Duodenal mucosa (tissue), 2 donors: Measurements from ENCODE around the gene RPL11.
"Not testable (repeated sequence)": the region's sequence is repeated elsewhere in the genome, so short reads cannot be mapped to it uniquely, and the experiment has no call there.

Source experiments
- H3K27ac ChIP-seq: one replicate; pipeline ENCODE4 v1.7.0; 2013; ENCODE audit warnings: low read depth, low read length
- H3K27me3 ChIP-seq, 2 donors: one replicate each; pipeline ENCODE4 v1.7.0; 2013; ENCODE audit warnings: low read length in 2 of 2, control low read depth in 1 of 2; ENCODE audit not compliant: insufficient read depth in 2 of 2, control insufficient read depth in 1 of 2
- H3K36me3 ChIP-seq, 2 donors: one replicate each; pipeline ENCODE4 v1.7.0; 2013; ENCODE audit warnings: low read length in 2 of 2, control low read depth in 1 of 2; ENCODE audit not compliant: insufficient read depth in 2 of 2, control insufficient read depth in 1 of 2
- H3K4me1 ChIP-seq, 2 donors: one replicate each; pipeline ENCODE4 v1.7.0; 2013; ENCODE audit warnings: low read length in 2 of 2, control low read depth in 1 of 2; ENCODE audit not compliant: insufficient read depth in 2 of 2, control insufficient read depth in 1 of 2
- H3K4me3 ChIP-seq, 2 donors: one replicate each; pipeline ENCODE4 v1.7.0; 2013; ENCODE audit warnings: low read length in 2 of 2, low read depth in 1 of 2
- H3K9ac ChIP-seq, 2 donors: one replicate each; pipeline ENCODE4 v1.7.0; 2013; ENCODE audit warnings: low read length in 2 of 2, low read depth in 1 of 2
- H3K9me3 ChIP-seq, 2 donors: one replicate each; pipeline ENCODE4 v1.7.0; 2013; ENCODE audit warnings: low read length in 2 of 2, control low read depth in 1 of 2; ENCODE audit not compliant: control insufficient read depth in 1 of 2

Gene RPL11

GRCh38 chr1:23722652-23723051 lies 31.0 kb downstream of the RPL11 start:
- H3K27ac ChIP-seq, result no peak overlapping the region
- no peak overlapping the region for H3K9ac ChIP-seq
- H3K27me3 ChIP-seq, result no peaks in the 10 kb centered on the region
- peaks cover 9 to 10% of the 10 kb centered on the region in 2 donors for H3K4me1 ChIP-seq
- H3K36me3 ChIP-seq, result no peaks in the 10 kb centered on the region
- no peak overlapping the region for H3K4me3 ChIP-seq
- no peaks in the 10 kb centered on the region for H3K9me3 ChIP-seq

DNA sequence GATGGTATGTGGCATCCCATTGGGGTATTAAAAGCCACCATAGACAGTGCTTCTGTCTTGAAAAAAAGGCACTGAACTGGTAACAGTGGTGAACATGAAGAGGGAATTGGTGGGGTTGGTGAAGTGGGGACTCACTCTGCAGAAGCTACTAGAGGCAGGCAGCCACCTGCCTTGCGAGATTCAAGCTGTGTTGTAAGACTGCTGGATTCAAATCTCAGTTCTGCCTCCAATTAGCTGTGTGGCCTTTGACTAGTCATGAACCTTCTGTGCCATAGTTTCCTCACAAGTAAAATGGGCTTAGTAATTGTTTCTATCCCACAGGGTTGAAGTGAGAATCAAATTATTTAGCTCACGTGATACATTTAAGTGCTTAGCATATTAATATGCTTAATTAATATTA lies 35.1 kb downstream of the RPL11 start:
- peaks cover 14 to 16% of the 10 kb centered on the region in 2 donors for H3K4me1 ChIP-seq
- no peak overlapping the region for H3K9ac ChIP-seq
- H3K27ac ChIP-seq, result no peak overlapping the region
- H3K4me3 ChIP-seq, result no peak overlapping the region
- no peaks in the 10 kb centered on the region for H3K36me3 ChIP-seq
- no peaks in the 10 kb centered on the region for H3K27me3 ChIP-seq
- no peaks in the 10 kb centered on the region for H3K9me3 ChIP-seq

DNA sequence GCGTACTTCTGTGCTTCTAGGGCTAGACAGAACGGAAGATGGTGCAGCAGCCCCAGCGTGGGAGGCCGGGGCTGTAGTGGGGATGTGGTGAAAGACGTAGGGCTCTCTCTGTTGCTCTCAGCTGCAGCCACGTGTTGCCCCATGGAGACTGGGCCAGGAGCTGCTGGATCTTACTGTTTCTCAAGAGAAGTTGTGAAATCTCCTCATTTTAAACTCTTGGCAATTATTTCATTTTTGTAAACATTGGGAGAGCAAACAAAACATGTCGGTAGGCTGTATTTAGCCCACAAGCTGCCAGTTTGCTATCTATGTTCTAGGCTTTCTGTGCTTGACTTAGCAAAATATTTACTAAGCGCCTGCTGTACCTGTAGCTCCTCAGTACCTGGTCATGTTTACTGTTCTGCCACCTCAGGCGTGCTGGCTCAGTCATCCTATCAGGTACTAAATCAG lies 35.8 kb downstream of the RPL11 start:
- Histone ChIP-seq H3K27me3 (no peaks in the 10 kb centered on the region), H3K4me1 (peaks cover 14 to 16% of the 10 kb centered on the region in 2 donors), H3K36me3 (no peaks in the 10 kb centered on the region), H3K9ac (no peak overlapping the region), H3K9me3 (no peaks in the 10 kb centered on the region), H3K4me3 (peak overlapping the region in 1 of 2 donors; percentile 6), H3K27ac (no peak overlapping the region)

DNA sequence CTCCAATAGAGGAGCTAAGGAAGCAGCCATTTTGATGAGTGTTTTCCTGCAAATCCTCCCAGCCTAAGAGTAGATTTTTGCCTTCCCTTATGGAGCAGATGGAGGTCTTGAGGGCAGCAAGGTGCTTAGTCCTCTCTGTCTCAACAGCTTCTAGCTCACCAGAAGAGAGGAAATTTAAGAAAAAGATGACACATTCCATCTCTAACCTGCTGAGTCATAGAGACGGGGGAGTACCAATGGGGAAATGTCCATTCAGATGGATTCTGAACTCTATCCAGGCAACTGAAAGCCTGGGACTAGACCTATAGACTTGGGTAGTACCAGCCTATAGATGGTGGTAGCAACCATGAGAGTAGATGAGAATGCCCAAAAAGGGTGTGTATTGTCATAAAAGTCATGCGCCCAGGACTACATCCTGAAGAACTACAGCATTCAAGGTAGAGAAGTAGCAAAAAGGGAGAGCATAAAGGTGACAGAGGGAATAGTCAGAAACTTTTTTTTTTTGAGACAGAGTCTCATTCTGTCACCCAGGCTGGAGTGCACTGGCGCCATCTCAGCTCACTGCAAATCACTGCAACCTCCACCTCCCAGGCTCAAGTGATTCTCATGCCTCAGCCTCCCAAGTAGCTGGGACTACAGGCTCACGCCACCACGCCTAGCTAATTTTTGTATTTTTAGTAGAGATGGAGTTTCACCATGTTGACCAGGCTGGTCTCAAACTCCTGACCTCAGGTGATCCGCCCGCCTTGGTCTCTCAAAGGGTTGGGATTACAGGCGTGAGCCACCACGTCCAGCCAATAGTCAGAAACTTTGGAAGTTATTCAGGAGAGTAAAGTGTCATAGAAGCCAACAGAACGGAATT lies 41.0 kb downstream of the RPL11 start:
- Histone ChIP-seq H3K9me3 (no peaks in the 10 kb centered on the region), H3K27me3 (no peaks in the 10 kb centered on the region), H3K27ac (no peak overlapping the region), H3K36me3 (peaks cover 0 to 3% of the 10 kb centered on the region in 2 donors), H3K4me1 (peaks cover 5 to 6% of the 10 kb centered on the region in 2 donors), H3K9ac (no peak overlapping the region), H3K4me3 (no peak overlapping the region)

DNA sequence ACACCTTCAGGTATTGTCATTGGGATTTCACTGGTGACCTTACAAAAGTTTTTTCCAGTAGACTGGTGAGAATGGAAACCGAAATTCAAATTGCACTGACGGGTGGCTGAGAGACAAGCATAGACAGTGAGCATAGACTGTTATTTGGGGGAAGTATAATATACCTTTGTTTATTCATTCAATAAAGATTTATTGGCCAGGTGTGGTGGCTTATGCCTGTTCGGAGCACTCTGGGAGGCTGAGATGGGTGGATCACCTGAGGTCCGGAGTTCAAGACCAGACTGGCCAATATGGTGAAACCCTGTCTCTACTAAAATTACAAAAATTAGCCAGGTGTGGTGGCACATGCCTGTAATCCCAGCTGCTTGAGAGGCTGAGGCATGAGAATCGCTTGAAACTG lies 41.7 kb downstream of the RPL11 start:
- not testable (repeated sequence) for H3K4me1 ChIP-seq, H3K36me3 ChIP-seq, H3K27me3 ChIP-seq, H3K9me3 ChIP-seq, H3K27ac ChIP-seq, H3K4me3 ChIP-seq, H3K9ac ChIP-seq

DNA sequence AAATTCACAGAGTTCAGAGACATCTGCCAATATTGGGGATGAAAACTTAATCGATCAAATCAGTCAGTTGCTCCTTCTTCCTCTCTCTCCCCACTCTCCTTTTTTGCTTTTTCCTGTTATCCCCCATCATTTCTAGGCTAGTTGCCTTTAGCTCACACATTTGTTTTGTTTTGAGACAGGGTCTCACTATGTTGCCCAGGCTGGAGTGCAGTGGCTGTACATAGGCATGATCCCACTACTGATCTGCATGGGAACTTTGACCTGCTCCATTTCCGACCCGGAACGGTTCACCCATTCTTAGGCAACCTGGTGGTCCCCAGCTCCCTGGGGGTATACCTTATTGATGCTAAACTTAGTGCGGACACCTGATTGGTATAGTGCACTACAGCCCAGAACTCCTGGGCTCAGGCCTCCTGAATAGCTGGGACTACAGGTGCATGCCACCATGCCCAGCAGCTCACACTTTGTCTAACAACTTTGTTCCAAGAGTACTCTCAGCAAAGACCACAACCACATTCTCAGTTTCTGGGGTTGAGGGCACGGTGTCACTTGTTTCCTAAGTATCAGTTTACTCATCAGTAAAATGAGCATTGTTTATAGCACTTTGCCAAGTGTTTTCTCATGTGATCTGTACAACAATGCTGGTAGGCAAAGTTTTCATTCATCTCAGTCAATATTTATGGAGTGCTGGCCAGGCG lies 45.0 kb downstream of the RPL11 start:
- Histone ChIP-seq H3K9me3 (no peaks in the 10 kb centered on the region), H3K4me1 (no peaks in the 10 kb centered on the region), H3K9ac (no peak overlapping the region), H3K27ac (no peak overlapping the region), H3K27me3 (no peaks in the 10 kb centered on the region), H3K36me3 (peaks cover 0 to 3% of the 10 kb centered on the region in 2 donors), H3K4me3 (no peak overlapping the region)

- Histone ChIP-seq H3K4me1 (peaks cover 18 to 19% of the 10 kb centered on the region in 2 donors), H3K27ac (no peak overlapping the region), H3K9ac (no peak overlapping the region), H3K27me3 (no peaks in the 10 kb centered on the region), H3K36me3 (peaks cover 0 to 1% of the 10 kb centered on the region in 2 donors), H3K9me3 (no peaks in the 10 kb centered on the region), H3K4me3 (no peak overlapping the region)
Observed at GRCh38 chr1:23741609-23742008, 50.0 kb downstream of the RPL11 start.

- Histone ChIP-seq H3K27me3 (no peaks in the 10 kb centered on the region), H3K9ac (peak overlapping the region; percentile 79 to 91), H3K4me3 (peak overlapping the region; percentile 93 to 94), H3K36me3 (peaks cover 0 to 5% of the 10 kb centered on the region in 2 donors), H3K27ac (peak overlapping the region; percentile 83), H3K9me3 (no peaks in the 10 kb centered on the region), H3K4me1 (peaks cover 18 to 19% of the 10 kb centered on the region in 2 donors)
Observed at GRCh38 chr1:23742670-23743286, 51.2 kb downstream of the RPL11 start.

GRCh38 chr1:23743287-23744152 lies 51.9 kb downstream of the RPL11 start, which contains the start of gene ELOA:
TSS of gene ELOA (plus strand) at chr1:23743471. CDS start at chr1:23743504, 33 bp downstream.
- H3K9ac ChIP-seq, result peak within 1 kb of the TSS; percentile 84 to 91
- H3K36me3 ChIP-seq, result peaks cover 0 to 6% of the 10 kb centered on the region in 2 donors
- no peaks in the 10 kb centered on the region for H3K27me3 ChIP-seq
- H3K9me3 ChIP-seq, result no peaks in the 10 kb centered on the region
- peaks cover 18 to 19% of the 10 kb centered on the region in 2 donors for H3K4me1 ChIP-seq
- H3K27ac ChIP-seq, result peak within 1 kb of the TSS; percentile 83
- H3K4me3 ChIP-seq, result peak within 1 kb of the TSS; percentile 93 to 94
